Measurements from ENCODE around the gene DNAH8.

The DNAH8 gene

DNA sequence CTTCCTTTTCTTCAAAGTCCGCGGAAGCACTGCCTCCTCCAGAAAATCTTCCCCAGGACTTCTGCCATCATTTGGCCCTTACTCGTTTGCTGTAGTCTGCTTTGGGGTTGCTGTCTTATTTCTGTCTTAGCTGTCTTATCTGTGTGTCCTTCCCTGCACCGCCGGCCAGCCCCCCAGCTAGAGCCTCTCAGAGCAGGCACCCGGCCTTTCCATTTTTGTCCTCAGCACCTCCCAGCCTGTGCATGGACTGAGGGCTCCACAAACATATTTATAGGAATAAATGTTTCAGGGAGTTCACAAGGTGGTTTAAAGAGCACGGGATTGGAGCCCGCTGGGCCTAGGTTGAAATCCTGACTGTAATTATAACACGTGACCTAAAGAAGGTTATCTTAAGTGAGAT, 341.6 kb downstream of the DNAH8 start:
- no peak for FAIRE-seq

DNA sequence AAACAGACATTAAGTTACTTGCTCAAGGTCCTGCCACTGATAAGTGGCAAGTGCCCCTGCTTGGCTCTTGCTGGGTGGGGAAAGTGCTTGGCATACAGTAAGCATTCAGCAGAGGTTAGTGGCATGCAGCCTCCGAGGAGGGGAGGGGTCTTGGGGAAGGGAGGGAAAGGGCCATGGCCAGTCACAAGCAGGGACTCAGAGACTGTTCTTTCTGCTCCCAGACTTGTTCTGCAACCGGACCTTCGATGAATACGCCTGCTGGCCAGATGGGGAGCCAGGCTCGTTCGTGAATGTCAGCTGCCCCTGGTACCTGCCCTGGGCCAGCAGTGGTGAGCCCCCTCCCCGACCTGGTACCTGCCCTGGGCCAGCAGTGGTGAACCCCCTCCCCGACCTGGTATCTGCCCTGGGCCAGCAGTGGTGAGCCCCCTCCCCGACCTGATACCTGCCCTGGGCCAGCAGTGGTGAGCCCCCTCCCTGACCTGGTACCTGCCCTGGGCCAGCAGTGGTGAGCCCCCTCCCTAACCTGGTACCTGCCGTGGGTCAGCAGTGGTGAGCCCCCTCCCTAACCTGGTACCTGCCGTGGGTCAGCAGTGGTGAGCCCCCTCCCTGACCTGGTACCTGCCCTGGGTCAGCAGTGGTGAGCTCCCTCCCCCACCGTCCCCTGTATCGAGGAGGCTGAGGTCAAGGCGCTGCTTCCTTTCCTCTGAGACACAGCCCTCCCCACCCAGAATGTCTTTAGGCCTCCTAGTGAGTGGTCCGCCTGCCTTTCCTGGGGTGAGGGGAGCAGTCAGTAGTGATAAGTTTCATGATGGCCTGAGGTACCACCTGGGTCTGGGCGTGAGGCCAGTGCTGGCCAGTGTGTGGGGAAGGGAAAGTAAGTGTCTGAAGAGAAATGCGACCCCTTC, 342.4 kb downstream of the DNAH8 start:
- no peak for FAIRE-seq

DNA sequence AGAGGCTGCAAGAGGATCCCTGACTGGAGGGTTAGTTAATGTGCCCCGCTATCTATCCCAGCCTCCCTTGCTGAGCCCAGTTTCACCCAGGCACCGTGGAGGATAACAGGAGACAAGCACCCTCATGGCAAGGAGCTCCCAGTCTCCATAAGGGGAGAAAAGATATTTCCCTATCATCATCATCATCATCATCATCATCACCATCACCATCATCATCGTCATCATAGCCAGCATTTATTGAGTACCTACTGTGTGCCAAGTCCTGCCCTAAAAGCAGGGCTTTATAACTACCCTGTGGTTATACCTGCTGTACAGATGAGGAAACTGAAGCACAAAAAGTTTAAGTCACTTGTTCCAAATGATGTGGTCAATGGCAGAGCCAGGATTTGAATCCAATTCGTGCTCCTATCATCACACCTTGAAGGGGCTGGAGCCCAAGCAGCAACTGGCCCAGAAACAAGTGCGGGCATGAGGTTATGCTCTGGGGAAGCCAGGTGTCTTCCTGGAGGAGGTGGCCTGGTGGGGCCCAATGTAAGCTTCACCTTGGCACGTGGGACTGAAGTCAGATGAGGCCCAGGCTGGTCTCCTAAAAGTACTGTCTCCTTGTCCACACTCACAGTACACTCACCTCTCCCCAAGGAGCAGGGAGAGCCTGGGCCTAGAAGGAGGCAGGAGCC, 343.5 kb downstream of the DNAH8 start:
- FAIRE-seq = no peak

DNA sequence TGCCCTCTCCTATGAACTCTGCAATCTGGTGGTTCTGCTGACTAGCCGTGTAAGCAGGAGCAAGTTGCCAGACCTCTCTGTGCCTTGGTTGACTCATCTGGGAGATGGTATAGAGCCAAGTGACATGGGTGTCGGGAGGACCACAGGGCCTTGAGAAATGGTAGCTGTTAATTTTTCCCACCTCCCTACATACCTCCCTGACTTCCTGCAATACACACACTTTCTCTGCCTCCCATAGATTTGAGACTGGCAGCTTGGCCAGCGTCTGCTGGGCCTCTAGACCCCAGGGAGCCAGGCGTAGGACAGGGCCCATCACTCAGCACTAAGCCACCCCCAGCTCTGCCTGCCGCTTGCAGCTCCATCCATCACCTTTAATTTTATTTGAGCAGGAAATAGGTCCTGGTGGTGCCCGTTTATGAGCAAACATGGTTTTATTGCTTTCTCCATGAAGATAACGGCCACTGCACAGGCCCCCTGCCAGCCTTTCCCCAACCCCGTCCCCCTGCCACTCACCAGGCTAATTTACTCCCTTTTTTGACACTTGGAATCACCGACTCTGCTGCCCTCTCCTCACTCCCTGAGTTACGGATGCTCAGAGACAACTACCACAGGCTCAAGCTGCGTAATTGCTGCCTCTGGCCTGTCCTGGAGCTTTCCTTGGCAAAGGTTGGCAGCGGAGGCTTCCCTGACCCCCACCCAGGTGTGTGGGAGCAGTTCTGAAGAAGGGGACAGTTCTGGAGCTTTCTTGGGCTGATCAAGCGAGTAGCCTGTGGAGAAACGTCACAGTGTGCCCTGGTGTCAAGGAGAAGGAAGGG, 344.6 kb downstream of the DNAH8 start:
- no peak for FAIRE-seq

DNA sequence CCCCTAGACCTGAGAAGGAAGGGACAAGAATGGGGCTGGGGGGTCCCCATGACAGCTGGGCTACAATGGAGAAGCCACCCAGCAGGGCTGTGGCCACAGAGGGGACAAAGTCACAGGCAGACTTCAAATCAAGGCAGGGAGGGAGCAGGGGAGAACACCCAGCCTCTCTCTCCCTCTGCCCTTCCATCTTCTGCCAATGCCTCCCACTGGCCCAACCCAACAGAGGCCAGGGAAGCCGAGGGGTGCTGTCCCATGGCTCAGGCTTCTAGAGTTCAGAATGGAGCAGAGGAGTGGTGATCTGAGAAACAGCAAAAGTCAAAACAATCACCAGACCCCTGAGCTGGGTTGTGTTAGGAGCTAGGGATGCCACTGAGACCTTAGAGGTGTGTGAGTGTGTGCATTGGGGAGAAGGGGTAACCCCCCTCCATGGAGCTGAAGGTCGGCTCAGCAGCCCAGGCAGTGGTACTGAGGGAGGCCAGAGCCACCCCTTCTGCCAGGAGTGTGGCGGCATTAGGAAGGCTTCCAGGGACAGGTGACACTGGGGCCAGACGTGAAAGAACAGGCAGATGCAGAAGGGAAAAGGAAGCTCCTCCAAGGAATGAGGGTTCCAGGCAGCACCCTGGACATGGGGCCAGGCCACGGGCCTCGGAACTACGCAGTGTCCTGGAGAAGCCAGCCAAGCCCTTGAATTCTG, 345.5 kb downstream of the DNAH8 start:
- no peak for FAIRE-seq

DNA sequence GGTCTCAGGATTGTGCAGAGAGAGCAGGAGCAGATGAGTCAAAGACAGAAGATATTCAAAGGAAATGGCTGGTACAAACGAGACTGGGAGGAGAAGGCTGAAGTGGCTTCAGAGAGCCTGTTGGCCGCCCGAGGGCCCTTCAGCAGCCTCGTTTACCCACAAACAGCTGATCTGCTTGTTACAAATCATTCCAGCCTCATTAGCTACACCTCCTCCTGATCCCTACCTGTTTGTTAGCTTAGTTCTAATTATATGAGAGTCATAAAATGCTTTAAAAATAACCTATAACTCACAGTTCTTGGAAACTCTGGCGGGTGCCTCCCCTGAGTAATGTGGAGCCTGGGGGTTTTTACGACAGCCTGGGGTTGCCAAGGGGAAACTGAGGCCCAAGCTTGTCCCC, 346.1 kb downstream of the DNAH8 start:
- FAIRE-seq = peak; percentile 96

DNA sequence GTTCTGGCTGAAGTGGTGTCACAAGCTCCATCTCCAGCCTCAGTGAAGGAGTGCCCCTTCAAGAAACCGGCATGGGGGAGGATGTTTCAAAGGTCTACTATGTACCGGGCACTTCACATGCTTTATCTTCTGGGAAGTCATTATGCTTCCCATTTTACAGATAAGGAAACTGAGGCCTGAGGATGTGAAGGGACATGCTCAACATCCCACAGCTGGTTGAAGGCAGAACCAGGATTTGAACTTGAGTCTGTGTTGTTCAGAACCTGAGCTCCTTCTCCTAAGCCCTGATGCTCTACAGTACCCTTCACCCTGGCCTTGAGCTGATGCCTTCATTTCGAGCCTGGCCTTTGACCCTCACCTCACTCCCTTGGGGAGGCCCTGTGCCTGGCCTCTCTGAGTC, 346.5 kb downstream of the DNAH8 start:
- FAIRE-seq = no peak

DNA sequence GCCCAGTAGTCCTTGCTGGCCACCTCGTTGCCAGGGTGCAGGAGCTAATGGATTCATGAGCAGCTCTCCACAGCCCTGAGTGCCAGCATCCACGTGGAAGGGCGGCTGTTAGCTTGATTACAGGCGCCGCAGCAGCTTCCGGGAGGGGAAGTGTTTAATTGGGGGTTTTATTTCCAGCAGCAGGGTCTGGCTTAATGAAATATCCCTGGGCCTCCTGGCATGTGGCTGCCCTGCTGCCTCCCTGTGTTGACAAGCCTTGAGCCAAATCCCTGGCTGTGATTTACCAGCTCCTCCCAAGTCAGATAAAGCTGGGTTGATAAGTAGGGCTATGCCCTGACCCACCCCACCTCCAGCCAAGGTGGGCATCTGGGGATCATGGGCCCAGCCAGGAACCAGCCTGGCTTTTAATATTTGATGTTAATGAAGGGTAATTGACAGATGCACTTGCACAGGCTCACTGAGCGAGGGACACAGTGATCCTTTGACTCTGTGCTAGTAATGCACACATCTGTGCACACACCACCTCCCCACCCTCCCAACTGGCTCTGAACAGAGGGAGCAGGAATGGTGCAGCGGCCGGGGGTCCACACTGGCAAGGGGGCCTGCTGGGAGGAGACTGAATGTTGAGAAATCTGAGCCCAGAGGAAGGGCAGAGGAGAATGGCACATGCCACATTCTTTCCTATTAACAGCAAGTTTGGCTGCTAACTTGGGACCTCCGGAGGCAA, 347.1 kb downstream of the DNAH8 start:
- no peak for FAIRE-seq

DNA sequence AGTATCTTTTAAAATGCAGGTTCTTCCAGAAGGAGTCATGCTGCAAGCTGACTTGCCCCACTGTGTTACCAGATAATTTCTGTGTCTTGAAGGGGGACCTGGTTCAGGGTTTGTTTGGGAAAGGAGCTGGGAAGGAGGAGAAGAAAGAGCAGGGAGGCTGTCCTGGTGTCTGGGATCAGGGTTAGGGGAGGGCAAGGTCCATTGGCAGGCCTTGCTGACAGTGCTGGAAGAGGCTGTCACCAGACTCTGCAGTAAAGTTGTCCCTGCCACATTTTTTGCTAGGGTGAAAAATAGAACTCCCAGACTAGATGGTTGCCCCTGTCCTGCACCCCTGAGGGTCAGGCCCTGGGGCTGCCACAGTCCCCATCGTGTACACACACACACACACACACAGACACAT, 348.4 kb downstream of the DNAH8 start:
- FAIRE-seq = no peak

DNA sequence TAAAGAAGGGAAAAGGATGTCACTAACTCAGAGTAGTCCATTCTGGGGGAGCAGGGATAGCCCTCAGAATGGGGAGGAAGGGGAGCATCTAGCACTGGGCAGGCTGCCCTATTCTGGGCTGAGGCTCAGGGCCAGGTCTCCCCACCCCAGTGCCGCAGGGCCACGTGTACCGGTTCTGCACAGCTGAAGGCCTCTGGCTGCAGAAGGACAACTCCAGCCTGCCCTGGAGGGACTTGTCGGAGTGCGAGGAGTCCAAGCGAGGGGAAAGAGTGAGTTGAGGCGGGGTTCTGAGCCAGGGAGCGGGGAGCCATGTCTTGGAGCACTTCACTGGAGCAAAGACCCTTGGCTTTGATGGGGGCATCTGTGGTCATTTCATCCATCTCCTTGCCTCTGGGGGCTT, 350.4 kb downstream of the DNAH8 start:
- FAIRE-seq = no peak

DNA sequence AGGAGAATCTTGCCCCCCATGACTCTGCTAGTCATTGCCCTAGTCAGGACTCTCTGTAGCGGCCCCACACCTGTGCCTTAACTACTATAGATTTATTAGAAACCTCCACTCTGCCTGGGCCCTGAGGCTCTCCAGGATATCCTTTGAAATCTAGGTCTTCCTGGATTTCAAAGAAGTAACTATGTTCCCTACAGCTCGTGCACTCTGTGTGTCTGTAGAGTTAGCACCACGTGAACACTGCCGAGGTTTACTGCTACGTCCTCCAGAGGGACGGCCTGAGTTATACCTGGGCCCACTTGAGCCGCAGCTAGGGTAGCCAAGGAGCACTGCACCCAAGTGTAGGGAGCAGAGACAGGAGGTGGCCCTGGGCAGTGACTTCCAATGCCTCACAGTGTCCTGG, 353.3 kb downstream of the DNAH8 start:
- FAIRE-seq = no peak

DNA sequence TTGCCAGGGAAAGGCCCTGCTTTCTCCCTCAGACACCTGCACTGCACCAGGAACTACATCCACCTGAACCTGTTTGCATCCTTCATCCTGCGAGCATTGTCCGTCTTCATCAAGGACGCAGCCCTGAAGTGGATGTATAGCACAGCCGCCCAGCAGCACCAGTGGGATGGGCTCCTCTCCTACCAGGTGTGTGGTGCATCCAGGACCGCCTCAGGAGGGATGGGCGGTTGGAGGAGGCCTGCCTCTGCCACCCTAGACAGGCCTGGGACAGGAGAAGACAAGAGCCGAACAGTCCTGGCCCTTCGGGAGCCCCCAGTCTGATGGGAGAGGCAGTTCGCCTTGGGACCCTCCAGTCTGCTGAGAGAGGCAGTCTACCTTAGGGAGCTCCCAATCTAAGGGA, 357.7 kb downstream of the DNAH8 start:
- FAIRE-seq = no peak

DNA sequence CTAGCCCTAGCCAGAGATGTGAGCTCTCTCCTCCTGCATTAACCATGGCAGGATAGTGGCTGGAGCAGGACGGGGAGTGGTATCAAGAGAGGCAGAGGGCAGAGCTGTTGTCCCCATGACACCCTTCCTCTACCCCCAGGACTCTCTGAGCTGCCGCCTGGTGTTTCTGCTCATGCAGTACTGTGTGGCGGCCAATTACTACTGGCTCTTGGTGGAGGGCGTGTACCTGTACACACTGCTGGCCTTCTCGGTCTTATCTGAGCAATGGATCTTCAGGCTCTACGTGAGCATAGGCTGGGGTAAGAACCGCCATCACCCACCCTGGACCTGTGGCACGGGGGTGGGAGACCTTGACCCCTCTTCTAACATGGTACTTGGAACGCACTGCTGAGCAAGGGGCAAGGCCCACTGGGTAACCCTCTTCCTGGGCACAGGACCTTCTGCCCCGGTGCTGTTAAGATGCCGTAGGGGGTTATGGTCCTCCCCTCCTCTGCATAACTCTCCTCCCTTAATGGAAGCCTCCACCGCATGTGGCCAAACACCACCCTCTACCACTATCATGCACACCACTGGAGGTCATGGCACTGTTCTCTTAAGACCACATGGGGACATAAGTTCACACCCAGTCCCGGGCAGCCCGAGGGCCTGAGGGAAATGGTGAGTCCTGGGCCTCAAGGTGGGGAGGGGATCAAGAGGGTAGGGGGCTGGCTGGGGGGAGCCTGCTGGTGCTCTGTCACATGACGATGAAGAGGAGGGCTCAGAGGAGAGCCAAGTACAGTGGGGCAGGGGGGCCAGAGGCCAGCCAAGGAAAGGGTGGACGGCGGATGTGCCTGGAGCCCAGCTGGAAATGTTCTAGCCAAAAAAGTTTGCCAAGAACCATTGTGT, 358.6 kb downstream of the DNAH8 start:
- FAIRE-seq = no peak

DNA sequence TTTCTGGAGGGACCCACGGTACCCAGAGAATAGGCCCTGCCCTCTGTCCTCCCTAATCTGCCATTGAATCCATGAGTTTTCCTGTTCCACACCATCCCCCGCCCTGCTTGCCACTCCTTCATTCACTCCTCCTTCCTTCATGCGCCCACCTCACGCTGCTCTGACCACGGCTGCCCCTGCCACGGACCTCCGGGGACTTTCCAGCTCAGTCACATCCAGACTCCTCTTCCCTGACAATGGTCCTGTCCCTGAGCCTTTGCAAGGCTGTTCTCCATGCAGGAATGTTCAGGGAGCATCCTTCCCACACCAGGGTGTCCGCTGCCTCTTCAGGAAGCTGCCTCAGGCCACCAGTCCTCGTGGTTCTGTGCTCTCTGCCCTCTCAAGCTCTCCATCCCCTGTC, 359.4 kb downstream of the DNAH8 start:
- FAIRE-seq = no peak

DNA sequence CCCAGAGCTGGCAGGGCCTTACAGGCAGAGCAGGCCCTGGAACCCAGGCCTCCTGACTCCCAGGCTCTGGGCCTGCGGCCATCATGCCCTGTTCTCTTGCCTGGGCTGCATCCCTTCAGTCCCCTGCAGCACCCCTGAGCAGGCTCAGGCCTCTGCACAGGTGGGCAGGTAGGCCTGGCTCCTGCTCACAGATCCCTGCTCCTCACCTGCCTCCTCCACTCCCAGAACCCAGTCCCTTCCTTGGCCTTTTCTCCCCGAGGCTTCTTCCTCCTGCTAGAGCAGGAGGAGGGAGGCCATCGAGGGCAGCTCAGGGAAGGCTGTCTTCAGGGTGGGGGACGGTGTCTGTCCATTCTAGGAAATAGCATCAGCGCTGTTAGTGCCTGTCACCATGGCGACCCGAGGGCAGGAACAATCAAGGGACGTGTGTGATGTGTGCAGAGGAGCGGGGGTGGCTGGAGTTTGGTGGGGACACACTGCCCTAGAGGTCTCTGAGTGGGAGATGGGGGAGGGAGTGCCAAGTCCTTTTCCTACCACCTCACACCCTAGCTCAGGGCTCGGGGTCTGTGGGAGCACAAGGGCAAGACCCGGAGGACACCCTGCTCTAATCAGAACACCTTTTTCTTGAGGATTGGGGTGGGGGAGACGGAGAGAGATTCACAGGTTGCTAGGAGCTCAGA, 360.0 kb downstream of the DNAH8 start:
- no peak for FAIRE-seq

DNA sequence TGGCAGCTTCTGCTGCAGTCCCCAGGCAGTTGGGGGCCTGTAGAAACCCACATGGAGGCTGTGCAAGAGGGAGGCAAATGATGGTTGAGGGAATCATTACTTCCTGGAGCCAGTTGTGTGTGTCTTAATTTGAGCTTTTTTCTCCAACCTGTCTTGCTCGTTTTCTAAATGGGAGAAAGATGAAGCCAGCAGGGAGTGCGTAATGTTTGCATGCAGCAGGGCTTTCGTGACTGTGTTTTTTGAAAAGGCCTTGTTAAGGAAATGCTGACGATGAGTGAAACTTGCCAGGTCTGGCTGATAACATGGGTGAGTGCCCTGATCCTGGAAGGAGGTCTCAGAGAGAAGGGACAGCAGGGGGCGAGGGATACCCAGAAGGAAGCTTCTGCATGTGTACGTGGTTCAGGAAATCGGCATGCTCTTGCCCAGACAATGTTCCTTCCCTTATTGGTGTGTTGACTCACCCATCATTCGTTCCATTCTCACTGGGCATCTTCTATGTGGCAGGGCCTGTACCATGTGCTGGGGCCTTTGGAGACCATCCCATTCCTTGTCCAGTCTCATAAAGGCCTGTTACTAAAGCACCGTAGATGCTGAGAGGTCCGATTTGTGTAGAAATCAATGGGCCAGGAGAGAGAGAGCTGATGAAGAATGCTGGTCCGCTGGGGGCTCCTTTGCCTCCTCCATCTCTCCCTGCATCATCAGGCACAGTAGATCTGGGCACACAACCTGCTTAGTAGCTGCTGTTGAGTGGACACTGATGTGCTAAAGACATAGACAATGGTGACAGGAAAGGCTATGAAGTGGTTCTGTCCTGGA, 360.9 kb downstream of the DNAH8 start:
- FAIRE-seq = peak; percentile 87

DNA sequence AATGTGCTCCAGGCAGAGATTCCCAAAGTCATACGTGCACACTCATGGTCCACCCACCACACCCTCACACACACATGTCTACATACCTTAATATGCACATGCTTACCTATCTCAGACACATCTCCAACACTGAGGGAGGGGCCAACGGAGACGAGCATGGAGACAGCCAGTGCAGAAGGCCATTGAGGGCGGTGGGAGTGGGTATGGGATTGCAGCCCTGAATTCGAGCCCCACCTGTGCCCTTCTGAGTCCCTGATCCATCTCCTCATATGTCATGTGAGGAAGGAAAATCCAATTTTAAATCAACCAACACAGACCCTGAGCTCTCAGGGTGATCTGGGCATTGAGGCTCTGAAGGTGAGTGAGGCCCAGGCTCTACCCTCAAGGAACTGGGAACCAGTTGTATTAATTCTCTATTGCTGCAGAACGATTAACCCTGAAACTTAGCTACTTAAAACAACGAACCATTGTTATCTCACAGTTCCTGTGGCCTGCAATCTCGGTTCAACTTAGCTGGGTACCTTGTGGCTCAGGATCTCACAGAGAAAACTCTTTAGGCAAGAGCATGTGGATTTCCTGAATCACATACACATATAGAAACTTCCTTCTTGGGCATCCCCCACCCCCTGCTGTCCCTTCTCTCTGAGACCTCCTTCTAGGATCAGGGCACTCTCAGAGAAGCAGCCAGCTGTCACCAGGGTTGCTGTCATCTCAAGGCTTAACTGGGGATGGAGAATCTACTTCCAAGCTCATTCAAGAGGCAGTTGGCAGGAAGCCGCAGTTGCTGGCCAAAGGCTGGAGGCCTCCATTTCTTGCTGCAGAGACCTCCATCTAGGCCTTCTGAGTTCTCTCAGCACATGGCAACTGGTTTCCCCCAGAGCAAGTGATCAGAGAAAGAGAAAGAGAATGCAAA, 361.8 kb downstream of the DNAH8 start:
- no peak for FAIRE-seq

DNA sequence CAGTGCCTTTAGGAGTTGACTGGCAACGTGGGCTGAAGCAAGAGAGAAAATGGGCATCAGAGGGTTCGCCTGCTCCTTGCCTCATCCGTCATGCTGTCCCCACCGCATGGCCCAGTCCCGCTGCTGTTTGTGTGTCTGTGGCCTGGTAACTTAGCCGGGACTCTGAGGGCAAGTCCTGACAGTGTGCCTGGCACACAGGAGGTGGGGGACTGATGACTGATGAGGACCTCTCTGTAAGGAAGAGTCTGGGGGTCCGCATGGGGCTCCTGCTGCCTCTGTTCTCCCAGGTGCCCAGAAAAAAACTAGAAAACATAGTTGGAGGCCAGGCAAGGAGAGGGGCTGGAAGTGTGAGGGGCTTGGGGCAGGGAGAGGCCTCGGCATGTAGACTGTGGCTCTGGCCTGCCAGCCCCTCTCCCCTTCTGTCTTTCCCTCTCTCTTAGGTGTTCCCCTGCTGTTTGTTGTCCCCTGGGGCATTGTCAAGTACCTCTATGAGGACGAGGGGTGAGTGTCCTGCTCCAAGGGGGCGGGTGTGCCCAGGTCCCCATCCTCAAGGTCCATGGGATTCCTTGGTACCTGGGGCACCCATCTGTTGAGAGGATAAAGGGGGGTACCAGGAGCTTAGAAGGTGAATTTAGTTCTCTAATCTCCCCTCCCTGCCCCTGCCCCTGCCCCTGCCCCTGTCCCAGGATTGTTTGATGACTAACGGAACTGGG, 362.9 kb downstream of the DNAH8 start:
- no peak for FAIRE-seq

Measured in islet of Langerhans (tissue), 1 donor.